K562 (cell line): ENCODE measurements around the gene INPP5K. TPM values are rescaled to one million over a fixed set of nuclear protein-coding genes. Genes with fewer than 3 reads are reported as not detected.
A peak's percentile ranks its signal among the peaks of the same experiment; 100 is the strongest.

ENCODE experiments used
- CBX2 ChIP-seq: fragments of 200-600 bp; sonication (generic); IDR thresholded peaks from one replicate; pipeline ENCODE4 v1.6.1; 2012; ENCODE audit warnings: mild to moderate bottlenecking, low read length, inconsistent platforms; ENCODE audit not compliant: insufficient read depth, poor library complexity, severe bottlenecking
- E2F8 ChIP-seq: fragments of 450-650 bp; IDR thresholded peaks from 2 replicates; pipeline ENCODE4 v1.7.1; 2018; ENCODE audit warnings: mild to moderate bottlenecking, low read depth; ENCODE audit not compliant: partially characterized antibody
- FOXJ2 ChIP-seq: fragments of 200-800 bp; sonication (Bioruptor generic); IDR thresholded peaks from 2 replicates; pipeline ENCODE4 v1.6.1; 2016; ENCODE audit warnings: missing genetic modification characterization, missing compliant biosample characterization
- HNRNPH1 ChIP-seq: fragments of 200-400 bp; formaldehyde crosslinking; optimal IDR thresholded peaks from 2 replicates; pipeline ENCODE3; 2017; ENCODE audit warnings: low read depth, mild to moderate bottlenecking, low read length, moderate library complexity
- JUN ChIP-seq, 2 experiments: sonication (generic) in 1 of 2; formaldehyde crosslinking in 1 of 2; IDR thresholded peaks; 2 replicates each; pipeline versions ENCODE4 v1.6.1 to v1.8.0; 2012 to 2022; ENCODE audit warnings: borderline replicate concordance in 2 of 2, mild to moderate bottlenecking in 2 of 2, improper control_type of control experiment in 1 of 2, low read depth in 1 of 2, low read length in 1 of 2, missing genetic modification reagents in 1 of 2
- NONO ChIP-seq, 2 experiments: fragments of 200-400 bp in 1 of 2; fragments of 450-650 bp in 1 of 2; formaldehyde crosslinking in 1 of 2; IDR thresholded peaks; 2 replicates each; pipeline ENCODE4 v1.6.1; 2017; ENCODE audit warnings: low read depth in 2 of 2, mild to moderate bottlenecking in 2 of 2, moderate library complexity in 2 of 2, low read length in 1 of 2
- POLR2H ChIP-seq: IDR thresholded peaks from 2 replicates; pipeline ENCODE4 v1.6.1; 2016; ENCODE audit warnings: missing genetic modification characterization, low read depth, mild to moderate bottlenecking, control low read depth, missing compliant biosample characterization, moderate library complexity
- WHSC1 ChIP-seq: IDR thresholded peaks from one replicate; pipeline ENCODE4 v1.6.1; 2012; ENCODE audit warnings: low read length, control low read depth, inconsistent platforms
- XRCC3 ChIP-seq: fragments of 450-650 bp; IDR thresholded peaks from 2 replicates; pipeline ENCODE4 v1.6.1; 2017; ENCODE audit warnings: mild to moderate bottlenecking, moderate library complexity
- ZBTB12 ChIP-seq: fragments of 250-450 bp; sonication (Bioruptor Pico); IDR thresholded peaks from 2 replicates; pipeline ENCODE4 v1.4.0; 2020
- ZNF277 ChIP-seq: fragments of 250-450 bp; sonication (Bioruptor Pico); IDR thresholded peaks from 2 replicates; pipeline ENCODE4 v1.8.0; 2022; ENCODE audit warnings: inconsistent platforms, mild to moderate bottlenecking, moderate library complexity, borderline replicate concordance
- ZNF551 ChIP-seq: fragments of 250-450 bp; sonication (Bioruptor Pico); IDR thresholded peaks from 2 replicates; pipeline ENCODE4 v1.5.0; 2021; ENCODE audit warnings: mild to moderate bottlenecking, moderate library complexity
- polyA plus RNA-seq, 8 experiments: library from polyadenylated mRNA; depleted of rRNA in 4 of 8; stranded (reverse) in 5 of 8; unstranded in 3 of 8; fragments of >200 nt; fragmentation: Nextera tagmentation in 2 of 8; fragmentation: Illumina TruSeq in 1 of 8; extraction: Ambion mirVana in 2 of 8; extraction: Trizol in 1 of 8; gene quantifications; 2 replicates each; pipeline versions ENCODE4 v1.2.1 to v1.2.3, GENCODE V29; 2011 to 2014; ENCODE audit warnings: inconsistent platforms in 1 of 8, missing spikeins in 1 of 8
- total RNA-seq, 7 experiments: library from RNA; depleted of rRNA in 6 of 7; stranded (reverse); fragments of >200 nt in 6 of 7; fragmentation: Illumina TruSeq in 2 of 7; extraction: Trizol in 2 of 7; gene quantifications; 2 replicates each; pipeline versions ENCODE4 v1.2.1 to v1.2.3, GENCODE V29; 2011 to 2021; ENCODE audit warnings: low replicate concordance in 1 of 7
- TF ChIP-seq, protein P1 (sequence below): sonication (generic); formaldehyde crosslinking; IDR thresholded peaks from 2 replicates; pipeline ENCODE4 v1.9.0; 2022; ENCODE audit warnings: mild to moderate bottlenecking, missing genetic modification reagents
- TF ChIP-seq, protein P2 (sequence below): fragments of 150-350 bp; IDR thresholded peaks from 2 replicates; pipeline ENCODE4 v1.6.1; 2014; ENCODE audit warnings: low read depth, mild to moderate bottlenecking, low read length, borderline replicate concordance

The INPP5K gene
- total and polyA plus RNA-seq, 9 of the 15 experiments (the other 6 are each of a cell fraction or from before 2014, with no cell fraction given) = 0.63 to 15.1 (median 10.1) TPM

GRCh38 chr17:1516388-1517161 is at the start of gene INPP5K (continued):
- TF ChIP-seq, protein P1, sequence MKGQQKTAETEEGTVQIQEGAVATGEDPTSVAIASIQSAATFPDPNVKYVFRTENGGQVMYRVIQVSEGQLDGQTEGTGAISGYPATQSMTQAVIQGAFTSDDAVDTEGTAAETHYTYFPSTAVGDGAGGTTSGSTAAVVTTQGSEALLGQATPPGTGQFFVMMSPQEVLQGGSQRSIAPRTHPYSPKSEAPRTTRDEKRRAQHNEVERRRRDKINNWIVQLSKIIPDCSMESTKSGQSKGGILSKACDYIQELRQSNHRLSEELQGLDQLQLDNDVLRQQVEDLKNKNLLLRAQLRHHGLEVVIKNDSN = no peak
- TF ChIP-seq ZNF277 (CRISPR knock-in tag) = no peak
- TF ChIP-seq JUN (IDR thresholded peaks at IDR 0.05; ENCODE audit: borderline replicate concordance, low read depth, low read length) = no peak
- TF ChIP-seq JUN (CRISPR knock-in tag; IDR thresholded peaks at IDR 0.05; ENCODE audit: borderline replicate concordance) = no peak
- TF ChIP-seq WHSC1 = no peak
- no peak for TF ChIP-seq HNRNPH1
- TF ChIP-seq E2F8 = peak; percentile 33
- TF ChIP-seq ZBTB12 (CRISPR knock-in tag) = peak; percentile 49; the same call in 1 of the 2 replicates
- TF ChIP-seq FOXJ2 (tag) = no peak
- TF ChIP-seq, protein P2, sequence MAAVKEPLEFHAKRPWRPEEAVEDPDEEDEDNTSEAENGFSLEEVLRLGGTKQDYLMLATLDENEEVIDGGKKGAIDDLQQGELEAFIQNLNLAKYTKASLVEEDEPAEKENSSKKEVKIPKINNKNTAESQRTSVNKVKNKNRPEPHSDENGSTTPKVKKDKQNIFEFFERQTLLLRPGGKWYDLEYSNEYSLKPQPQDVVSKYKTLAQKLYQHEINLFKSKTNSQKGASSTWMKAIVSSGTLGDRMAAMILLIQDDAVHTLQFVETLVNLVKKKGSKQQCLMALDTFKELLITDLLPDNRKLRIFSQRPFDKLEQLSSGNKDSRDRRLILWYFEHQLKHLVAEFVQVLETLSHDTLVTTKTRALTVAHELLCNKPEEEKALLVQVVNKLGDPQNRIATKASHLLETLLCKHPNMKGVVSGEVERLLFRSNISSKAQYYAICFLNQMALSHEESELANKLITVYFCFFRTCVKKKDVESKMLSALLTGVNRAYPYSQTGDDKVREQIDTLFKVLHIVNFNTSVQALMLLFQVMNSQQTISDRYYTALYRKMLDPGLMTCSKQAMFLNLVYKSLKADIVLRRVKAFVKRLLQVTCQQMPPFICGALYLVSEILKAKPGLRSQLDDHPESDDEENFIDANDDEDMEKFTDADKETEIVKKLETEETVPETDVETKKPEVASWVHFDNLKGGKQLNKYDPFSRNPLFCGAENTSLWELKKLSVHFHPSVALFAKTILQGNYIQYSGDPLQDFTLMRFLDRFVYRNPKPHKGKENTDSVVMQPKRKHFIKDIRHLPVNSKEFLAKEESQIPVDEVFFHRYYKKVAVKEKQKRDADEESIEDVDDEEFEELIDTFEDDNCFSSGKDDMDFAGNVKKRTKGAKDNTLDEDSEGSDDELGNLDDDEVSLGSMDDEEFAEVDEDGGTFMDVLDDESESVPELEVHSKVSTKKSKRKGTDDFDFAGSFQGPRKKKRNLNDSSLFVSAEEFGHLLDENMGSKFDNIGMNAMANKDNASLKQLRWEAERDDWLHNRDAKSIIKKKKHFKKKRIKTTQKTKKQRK = no peak
- TF ChIP-seq CBX2 = no peak
- peak in 1 of 2 experiments; percentile 35; a peak in 1 of 4 replicates for TF ChIP-seq NONO (IDR thresholded peaks at IDR 0.05; ENCODE audit: low read depth in 2 of 2, low read length in 1 of 2)
- no peak for TF ChIP-seq XRCC3
- TF ChIP-seq POLR2H (tag) = 0 out of 2 replicates have a peak, but pooled peaks have one; percentile 20
- TF ChIP-seq ZNF551 (CRISPR knock-in tag) = no peak
